ENCODE measurements around the gene NT5M.

The NT5M gene

DNA sequence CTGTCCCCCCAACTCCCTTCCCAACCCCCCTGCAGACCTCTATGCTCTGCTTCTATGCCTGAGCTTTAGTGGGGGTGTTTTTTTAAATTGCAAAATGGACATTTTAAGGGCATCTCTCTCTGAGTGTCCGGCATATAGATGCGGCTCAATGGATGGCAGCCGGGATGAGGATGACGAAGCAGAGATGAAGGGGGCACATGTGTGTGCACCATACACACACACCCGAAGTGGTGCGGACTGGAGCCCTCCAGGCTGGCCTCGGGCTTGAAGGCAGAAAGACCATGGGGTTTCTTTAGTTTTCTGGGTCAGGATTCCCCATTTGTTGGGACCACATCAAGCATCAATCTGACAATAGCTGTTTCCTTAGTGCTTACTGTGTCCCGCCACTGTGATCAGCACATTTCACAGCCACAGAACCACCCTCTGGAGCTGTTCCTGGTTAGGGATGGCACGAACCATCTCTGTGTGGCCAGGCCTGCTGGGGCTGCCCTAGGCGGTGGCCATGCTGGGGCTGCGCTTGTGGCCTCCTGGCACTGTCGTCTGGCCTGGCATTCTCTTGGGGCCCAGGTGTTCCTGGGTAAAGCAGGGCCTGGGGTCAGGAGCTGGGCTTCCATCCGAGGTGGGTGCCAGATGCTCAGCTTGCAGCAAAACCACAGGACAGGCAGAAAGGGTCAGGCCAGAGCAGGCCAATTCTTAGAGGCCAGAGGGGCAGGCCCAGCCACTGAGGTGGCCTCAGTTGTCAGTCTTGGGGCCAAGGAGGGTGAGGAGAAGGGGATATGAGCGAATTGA is 49.9 kb downstream of the NT5M start:
- FAIRE-seq, result no peak

DNA sequence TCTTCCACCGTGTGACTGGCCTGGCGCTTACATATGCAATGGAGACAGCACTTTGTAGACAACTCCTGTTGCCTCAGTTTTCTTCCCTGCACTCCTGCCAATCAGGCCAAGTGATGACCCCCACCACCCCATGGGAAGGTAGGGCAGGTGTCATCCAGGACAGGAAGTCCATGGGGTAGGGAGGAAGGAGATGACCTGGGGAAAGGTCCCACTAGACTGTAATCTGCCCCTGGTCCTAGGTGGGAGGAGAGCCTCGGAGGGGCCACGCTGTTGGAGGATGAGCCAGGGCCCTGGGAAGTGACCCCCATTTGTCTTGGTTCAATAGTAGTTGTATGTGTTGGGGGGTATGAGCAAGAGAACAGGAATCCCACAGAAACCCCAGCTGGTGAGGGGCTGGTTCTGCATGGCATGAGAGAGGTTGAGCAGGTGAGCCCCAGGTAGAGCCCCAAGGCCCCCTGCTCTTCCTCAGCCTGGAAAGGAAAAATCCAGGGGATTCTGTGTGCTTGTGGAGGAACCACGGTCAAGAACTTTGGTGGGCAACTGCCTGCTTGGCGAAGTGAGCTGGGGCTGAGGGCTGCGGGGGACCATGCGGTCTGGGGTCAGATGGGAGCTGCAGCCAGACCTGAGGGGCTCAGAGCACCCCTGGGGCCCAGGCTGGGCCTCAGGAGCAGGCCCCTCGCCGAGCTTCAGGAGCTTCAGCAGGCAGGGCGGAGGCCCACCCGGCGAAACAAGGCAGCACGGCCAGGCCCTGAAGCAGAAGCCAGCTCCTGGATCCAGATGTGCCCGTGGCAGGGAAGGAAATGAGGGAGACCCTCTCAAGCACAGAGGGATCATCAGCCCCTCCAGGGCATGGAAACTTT is 50.7 kb downstream of the NT5M start:
- DNase-seq (ENCODE audit: insufficient read length, low spot score), result no peak
- FAIRE-seq, result no peak

More for the DNA sequence above, 49.9 kb downstream of the NT5M start:
- DNase-seq (ENCODE audit: insufficient read length, low spot score), result no peak

DNA sequence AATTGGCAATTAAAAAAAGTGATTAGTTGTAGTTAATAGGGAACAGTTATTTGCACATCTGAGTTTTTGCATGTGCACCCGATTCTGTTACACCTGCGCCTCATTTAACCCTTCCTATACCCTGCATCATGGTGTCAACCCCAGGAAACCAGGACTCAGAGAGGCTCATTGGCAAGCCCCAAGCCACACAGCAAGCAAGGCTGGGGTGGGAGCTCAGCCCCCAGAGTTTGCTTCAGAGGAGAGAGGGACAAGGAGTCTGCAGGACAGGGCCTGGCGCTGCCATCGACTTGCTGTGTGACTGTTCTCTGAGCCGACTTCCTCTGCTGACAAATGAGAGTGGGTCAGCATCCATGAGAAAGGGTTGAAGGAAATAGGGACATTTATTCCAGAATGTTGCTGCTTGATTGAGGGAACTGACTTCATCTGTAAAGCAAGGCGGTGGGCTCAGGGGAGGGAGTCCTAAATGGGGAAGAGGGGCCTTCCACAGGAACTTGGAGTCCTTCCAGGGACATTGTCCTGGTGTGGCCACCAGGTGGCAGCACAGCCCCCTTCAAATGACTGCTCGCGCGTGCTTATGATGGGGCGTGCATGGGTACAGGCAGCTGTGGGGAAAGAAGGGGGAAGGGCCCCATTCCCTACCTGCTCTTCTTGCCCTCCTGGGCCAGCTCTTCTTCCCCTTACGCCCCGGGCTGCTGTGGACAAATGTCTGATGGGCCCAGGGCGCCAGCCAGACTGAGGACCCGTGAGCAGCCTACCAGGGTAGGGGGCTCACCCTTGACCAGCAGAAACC is 51.6 kb downstream of the NT5M start:
- DNase-seq (ENCODE audit: insufficient read length, low spot score) (peak; percentile 90), FAIRE-seq (peak; percentile 83)

DNA sequence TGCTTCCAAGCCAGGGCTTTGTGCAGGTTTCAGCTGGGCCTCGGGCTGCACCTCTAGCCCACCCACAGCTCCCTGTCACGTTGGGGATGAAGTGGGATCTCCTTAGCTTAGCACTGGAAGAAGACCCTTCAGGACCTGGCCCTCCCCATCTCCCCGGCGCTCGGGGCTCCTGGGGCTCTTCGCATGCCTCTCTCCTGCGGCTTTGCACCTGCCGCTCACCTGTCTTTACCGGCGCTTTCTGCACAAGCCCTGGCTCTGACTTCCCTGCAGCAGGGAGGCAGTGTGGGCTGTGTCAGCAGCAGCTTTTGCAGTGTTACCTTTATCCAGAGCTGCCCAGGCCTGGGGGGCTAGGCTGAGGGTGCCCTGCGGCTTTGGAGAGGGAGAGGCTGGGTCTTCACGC is 52.3 kb downstream of the NT5M start:
- DNase-seq (ENCODE audit: insufficient read length, low spot score), result no peak
- no peak for FAIRE-seq

DNA sequence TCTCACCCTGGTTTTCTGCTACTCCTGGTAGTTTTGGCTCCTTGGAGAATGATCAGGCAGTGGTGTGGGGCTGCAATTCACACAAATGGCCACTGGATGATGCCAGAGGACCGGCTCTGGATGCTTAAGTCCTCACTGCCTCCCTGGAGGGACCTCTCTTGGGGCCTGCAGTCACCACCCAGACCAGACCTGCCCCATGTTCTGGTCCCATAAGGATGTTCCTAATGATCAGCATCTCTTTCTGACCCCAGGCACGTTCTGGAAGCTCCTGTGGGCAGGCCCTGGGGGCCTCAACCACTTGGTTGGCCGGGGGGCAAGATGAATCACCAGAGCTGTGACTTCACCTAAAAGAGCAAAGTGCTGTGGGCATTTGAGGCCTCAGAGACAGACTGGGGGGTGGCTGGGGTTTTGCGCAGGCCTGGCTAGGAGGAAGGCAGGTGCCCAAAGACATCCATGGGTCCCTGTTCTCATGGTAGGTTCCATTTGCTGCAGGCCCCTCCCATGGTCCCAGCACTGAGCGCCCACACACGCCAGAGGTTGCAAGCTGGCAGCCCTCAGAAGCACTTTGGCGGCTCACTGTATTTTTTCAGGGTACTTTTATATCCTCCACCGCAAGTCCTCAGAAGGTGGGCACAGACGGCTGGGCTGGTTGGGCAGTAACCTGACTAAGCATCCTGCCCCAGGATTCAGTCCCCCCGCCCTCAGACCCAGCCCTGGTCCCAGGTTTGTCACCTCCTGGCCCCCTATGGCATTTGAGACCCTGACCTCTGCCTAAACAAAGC is 53.2 kb downstream of the NT5M start:
- peak; percentile 83 for DNase-seq (ENCODE audit: insufficient read length, low spot score)
- peak; percentile 91 for FAIRE-seq

- no peak for FAIRE-seq
- DNase-seq (ENCODE audit: insufficient read length, low spot score), result no peak
Observed at GRCh38 chr17:17356931-17357270, 53.7 kb downstream of the NT5M start.

GRCh38 chr17:17358060-17358751 is 55.0 kb downstream of the NT5M start:
- FAIRE-seq (no peak), DNase-seq (ENCODE audit: insufficient read length, low spot score) (no peak)

DNA sequence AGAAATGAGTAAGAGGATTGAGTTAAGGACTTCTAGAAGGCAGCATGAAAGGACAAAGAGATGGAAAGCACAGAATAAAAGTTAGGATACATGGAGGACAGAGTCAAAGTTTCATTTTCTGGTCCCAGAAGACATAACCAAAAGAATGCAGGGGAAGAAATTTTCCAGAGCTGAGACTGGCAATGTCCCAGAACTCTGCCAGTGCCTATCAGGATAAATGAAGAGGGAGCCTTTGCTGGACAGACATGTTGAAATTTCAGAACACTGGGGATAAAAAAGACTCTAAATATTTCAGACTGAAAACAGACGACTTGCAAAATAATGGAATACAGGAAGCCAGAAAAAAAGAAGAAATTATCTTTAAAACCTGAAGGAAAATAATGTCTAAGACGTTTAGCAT is 55.7 kb downstream of the NT5M start:
- no peak for FAIRE-seq
- no peak for DNase-seq (ENCODE audit: insufficient read length, low spot score)

GRCh38 chr17:17359271-17359670 is 56.1 kb downstream of the NT5M start:
- DNase-seq (ENCODE audit: insufficient read length, low spot score), result no peak
- FAIRE-seq, result no peak

- FAIRE-seq, result no peak
- DNase-seq (ENCODE audit: insufficient read length, low spot score), result no peak
Observed at GRCh38 chr17:17360087-17360730, 57.0 kb downstream of the NT5M start.

DNA sequence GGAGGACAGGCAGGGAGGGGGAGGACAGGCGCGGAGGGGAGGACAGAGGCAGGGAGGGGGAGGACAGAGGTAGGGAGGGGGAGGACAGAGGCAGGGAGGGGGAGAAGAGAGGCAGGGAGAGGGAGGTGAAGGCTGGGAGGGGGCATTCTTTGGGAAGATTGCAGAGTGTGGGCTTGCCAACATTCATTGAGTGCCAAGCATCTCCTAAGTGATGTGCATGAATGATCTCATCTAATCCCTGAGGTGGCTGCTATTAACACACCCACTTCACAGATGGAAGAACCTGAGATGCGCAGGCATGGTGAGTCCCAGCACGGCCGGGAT is 58.3 kb downstream of the NT5M start:
- FAIRE-seq (no peak), DNase-seq (ENCODE audit: insufficient read length, low spot score) (no peak)

GRCh38 chr17:17361867-17362539 is 58.8 kb downstream of the NT5M start:
- no peak for FAIRE-seq
- DNase-seq (ENCODE audit: insufficient read length, low spot score), result no peak

- no peak for FAIRE-seq
- DNase-seq (ENCODE audit: insufficient read length, low spot score), result no peak
Observed at GRCh38 chr17:17362540-17362930, 59.4 kb downstream of the NT5M start.

DNA sequence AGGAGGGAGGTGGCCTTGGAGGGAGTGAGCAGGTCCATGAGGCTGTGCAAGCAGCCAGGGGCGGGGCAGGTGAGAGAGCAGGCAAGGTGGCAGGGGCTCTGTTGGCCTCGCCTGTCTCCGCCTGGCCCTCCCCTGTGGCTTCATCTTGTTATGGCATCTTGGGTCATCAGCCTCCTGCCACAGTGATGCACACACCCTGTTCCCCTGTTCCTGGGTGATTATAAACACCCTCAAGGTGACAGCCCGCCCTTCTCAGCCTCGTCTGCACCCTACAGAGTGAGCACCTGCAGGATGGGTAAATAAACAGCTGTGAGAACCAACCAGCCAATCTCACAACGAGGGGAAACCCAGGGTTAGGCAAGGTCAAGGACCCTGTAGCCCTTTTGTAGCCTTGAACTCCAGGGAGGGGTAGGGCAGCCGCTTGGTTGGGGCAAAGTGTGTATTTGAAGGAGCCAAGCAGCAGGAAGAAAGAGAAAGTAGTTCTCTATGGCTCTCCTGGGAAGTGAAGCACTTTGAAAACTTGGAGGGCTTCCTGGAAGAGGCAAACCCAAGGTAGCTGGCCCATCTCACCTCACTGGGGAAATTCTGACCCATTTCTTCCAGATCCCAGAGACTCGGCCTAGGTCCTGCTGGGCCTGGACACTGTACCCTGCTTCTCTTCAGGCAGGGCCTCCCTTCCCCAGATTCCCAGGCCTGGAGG is 60.6 kb downstream of the NT5M start:
- no peak for FAIRE-seq
- no peak for DNase-seq (ENCODE audit: insufficient read length, low spot score)

DNA sequence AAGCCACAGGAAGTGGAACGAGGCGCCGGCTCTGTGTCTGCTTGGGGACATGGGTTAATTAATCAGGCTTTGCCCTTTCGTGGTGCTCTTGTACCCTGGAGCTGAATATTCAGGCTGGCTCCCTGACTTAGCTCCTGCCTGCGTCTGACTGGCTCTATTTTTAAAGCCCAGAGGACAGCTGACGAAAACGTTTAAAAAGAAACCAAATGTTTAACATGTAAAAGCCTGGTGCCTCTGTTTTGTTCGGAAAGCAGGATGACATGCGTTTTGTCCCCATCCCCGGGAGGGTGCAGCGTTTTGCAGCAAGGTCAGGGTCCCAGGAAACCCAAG is 61.1 kb downstream of the NT5M start:
- FAIRE-seq (no peak), DNase-seq (ENCODE audit: insufficient read length, low spot score) (no peak)

GRCh38 chr17:17365476-17366110 is 62.4 kb downstream of the NT5M start:
- DNase-seq (ENCODE audit: insufficient read length, low spot score), result no peak
- FAIRE-seq, result no peak

DNA sequence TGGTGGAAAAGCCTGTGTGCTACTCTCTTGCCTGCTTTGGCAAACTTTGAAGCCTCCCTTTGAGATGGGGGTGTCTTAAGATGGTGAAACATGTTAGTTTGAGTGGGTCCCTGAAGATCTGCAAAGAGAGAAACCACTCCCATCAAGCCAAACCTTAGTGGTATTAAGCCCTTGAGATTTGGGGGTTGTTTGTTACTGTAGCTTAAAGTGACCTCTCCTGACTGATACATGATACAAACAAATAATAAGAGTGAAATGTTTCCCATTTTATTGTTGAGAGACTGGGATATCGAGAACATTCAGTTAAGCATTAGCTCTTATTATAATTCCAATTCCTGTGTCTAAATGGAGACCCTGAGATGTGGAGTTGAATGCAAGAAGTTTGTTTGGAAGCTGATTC is 63.1 kb downstream of the NT5M start:
- DNase-seq (ENCODE audit: insufficient read length, low spot score) (no peak), FAIRE-seq (no peak)

Data from GM19239 (cell line).